K562 (cell line): ENCODE measurements around the gene FRMD4A. TPM values are rescaled to one million over a fixed set of nuclear protein-coding genes. Genes with fewer than 3 reads are reported as not detected.

ENCODE experiments used
- MECOM ChIP-seq: fragments of 250-450 bp; sonication (Bioruptor Pico); IDR thresholded peaks from 2 replicates; pipeline ENCODE4 v1.8.0; 2022; ENCODE audit warnings: inconsistent platforms
- POLR2H ChIP-seq: IDR thresholded peaks from 2 replicates; pipeline ENCODE4 v1.6.1; 2016; ENCODE audit warnings: missing genetic modification characterization, low read depth, mild to moderate bottlenecking, control low read depth, missing compliant biosample characterization, moderate library complexity
- PURB ChIP-seq: sonication (generic); formaldehyde crosslinking; IDR thresholded peaks from 2 replicates; pipeline ENCODE4 v1.9.0; 2021; ENCODE audit warnings: low read depth, mild to moderate bottlenecking, missing genetic modification reagents
- TAL1 ChIP-seq: fragments of 450-650 bp; IDR thresholded peaks from 2 replicates; pipeline ENCODE4 v1.6.1; 2016; ENCODE audit warnings: mild to moderate bottlenecking
- ZNF561 ChIP-seq: fragments of 450-650 bp; formaldehyde crosslinking; conservative IDR thresholded peaks from 2 replicates; pipeline ENCODE4 v1.4.0; 2020; ENCODE audit warnings: mild to moderate bottlenecking, moderate library complexity
- polyA plus RNA-seq, 8 experiments: library from polyadenylated mRNA; depleted of rRNA in 4 of 8; stranded (reverse) in 5 of 8; unstranded in 3 of 8; fragments of >200 nt; fragmentation: Nextera tagmentation in 2 of 8; fragmentation: Illumina TruSeq in 1 of 8; extraction: Ambion mirVana in 2 of 8; extraction: Trizol in 1 of 8; gene quantifications; 2 replicates each; pipeline versions ENCODE4 v1.2.1 to v1.2.3, GENCODE V29; 2011 to 2014; ENCODE audit warnings: inconsistent platforms in 1 of 8, missing spikeins in 1 of 8
- total RNA-seq, 7 experiments: library from RNA; depleted of rRNA in 6 of 7; stranded (reverse); fragments of >200 nt in 6 of 7; fragmentation: Illumina TruSeq in 2 of 7; extraction: Trizol in 2 of 7; gene quantifications; 2 replicates each; pipeline versions ENCODE4 v1.2.1 to v1.2.3, GENCODE V29; 2011 to 2021; ENCODE audit warnings: low replicate concordance in 1 of 7
- TF ChIP-seq, protein P1 (sequence below), 2 experiments: fragments of 450-650 bp; IDR thresholded peaks; 2 replicates each; pipeline ENCODE4 v1.6.1; 2016; ENCODE audit warnings: mild to moderate bottlenecking in 2 of 2, borderline replicate concordance in 1 of 2, low read depth in 1 of 2, moderate library complexity in 1 of 2

FRMD4A gene
- total and polyA plus RNA-seq, 9 of the 15 experiments (the other 6 are each of a cell fraction or from before 2014, with no cell fraction given): 0.80 to 5.2 (median 3.0) TPM

DNA sequence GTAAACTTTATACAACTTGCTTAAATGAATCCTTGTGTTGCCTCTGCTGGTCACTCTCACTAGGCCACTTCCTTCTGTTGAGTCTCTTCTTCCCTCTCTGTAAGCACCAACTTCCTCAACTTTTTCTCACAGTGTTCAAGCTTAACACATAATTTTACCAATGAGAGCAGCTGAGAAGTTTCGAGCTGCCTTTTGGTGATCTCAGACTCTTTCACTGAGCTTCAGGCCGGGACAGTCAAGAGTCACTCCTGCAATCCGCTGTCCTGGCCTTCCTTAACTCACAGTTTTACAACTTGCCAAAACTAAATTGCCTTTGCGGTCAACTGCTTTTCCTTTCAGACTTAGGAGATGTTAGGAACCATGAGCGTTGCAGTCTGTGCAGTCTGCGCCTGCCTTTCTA lies 696.5 kb downstream of the FRMD4A start (continued):
- TF ChIP-seq PURB (CRISPR knock-in tag) (no peak), POLR2H (no peak), ZNF561 (CRISPR knock-in tag) (no peak), TAL1 (no peak), MECOM (CRISPR knock-in tag) (no peak)
- TF ChIP-seq, protein P1, sequence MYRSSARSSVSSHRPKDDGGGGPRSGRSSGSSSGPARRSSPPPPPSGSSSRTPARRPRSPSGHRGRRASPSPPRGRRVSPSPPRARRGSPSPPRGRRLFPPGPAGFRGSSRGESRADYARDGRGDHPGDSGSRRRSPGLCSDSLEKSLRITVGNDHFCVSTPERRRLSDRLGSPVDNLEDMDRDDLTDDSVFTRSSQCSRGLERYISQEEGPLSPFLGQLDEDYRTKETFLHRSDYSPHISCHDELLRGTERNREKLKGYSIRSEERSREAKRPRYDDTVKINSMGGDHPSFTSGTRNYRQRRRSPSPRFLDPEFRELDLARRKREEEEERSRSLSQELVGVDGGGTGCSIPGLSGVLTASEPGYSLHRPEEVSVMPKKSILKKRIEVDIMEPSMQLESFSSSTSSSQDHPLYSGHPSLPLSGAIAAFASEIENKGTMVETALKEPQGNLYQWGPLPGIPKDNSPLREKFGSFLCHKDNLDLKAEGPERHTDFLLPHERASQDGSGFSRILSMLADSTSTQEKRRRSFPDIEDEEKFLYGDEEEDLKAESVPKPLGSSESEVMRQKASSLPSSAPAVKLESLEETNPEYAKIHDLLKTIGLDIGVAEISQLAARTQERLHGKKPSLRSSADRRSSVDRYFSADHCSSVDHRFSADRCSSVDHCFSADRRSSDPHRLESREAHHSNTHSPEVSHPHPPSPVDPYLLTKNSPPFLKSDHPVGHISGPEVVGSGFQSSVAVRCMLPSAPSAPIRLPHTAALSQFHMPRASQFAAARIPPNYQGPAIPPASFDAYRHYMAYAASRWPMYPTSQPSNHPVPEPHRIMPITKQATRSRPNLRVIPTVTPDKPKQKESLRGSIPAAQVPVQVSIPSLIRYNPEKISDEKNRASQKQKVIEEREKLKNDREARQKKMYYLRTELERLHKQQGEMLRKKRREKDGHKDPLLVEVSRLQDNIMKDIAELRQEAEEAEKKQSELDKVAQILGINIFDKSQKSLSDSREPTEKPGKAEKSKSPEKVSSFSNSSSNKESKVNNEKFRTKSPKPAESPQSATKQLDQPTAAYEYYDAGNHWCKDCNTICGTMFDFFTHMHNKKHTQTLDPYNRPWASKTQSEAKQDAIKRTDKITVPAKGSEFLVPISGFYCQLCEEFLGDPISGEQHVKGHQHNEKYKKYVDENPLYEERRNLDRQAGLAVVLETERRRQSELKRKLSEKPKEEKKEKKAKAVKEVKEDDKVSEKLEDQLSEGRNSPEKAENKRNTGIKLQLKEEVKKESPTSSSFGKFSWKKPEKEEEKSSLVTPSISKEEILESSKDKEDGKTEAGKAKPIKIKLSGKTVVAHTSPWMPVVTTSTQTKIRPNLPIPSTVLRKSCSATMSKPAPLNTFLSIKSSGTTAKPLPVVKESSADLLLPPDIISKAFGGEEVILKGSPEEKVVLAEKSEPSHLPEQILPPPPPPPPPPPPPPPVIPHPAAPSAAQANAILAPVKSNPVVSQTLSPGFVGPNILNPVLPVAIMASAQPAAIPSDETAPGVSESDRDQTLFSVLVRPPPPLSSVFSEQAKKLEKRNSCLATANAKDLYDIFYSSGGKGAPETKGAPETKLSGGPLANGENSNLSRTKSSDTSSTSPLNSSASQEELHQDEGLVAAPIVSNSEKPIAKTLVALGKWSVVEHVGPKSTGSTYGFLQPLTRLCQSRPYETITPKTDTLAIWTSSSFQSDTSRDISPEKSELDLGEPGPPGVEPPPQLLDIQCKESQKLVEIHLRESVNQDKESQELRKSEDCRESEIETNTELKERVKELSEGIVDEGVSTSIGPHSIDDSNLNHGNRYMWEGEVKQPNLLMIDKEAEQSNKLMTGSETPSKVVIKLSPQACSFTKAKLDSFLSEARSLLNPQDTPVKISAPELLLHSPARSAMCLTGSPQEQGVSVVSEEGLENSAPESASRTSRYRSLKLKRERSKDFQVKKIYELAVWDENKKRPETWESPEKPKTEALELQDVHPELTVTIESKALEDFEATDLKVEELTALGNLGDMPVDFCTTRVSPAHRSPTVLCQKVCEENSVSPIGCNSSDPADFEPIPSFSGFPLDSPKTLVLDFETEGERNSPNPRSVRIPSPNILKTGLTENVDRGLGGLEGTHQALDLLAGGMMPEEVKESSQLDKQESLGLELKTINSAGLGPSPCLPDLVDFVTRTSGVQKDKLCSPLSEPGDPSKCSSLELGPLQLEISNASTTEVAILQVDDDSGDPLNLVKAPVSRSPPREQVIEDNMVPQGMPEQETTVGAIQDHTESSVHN (IDR thresholded peaks at IDR 0.05; ENCODE audit: borderline replicate concordance in 1 of 2, low read depth in 1 of 2): no peak
